ENCODE data around the gene GPBP1.
A peak's percentile ranks its signal among the peaks of the same experiment; 100 is the strongest.

Gene GPBP1

DNA sequence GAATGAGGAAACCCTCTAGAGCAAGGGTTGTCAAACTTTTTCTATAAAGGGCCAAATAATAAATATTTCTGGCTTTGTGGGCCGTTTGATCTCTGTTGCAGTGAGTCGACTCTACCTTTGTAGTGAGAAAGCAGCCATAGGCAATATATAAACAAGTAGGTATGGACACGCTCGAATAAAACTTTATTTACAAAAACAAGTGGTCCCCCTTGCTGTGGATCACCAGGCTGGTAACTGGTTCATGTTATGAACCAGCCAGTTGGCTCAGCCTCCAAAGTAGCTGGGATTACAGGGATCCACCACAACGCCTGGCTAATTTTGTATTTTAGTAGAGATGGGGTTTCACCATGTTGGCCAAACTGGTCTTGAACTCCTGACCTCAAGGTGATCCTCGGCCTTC, 118.5 kb downstream of the GPBP1 start:
- no peak overlapping the region for H3K4me3 ChIP-seq (ENCODE audit: low read depth in 1 of 2, low read length in 2 of 2)

DNA sequence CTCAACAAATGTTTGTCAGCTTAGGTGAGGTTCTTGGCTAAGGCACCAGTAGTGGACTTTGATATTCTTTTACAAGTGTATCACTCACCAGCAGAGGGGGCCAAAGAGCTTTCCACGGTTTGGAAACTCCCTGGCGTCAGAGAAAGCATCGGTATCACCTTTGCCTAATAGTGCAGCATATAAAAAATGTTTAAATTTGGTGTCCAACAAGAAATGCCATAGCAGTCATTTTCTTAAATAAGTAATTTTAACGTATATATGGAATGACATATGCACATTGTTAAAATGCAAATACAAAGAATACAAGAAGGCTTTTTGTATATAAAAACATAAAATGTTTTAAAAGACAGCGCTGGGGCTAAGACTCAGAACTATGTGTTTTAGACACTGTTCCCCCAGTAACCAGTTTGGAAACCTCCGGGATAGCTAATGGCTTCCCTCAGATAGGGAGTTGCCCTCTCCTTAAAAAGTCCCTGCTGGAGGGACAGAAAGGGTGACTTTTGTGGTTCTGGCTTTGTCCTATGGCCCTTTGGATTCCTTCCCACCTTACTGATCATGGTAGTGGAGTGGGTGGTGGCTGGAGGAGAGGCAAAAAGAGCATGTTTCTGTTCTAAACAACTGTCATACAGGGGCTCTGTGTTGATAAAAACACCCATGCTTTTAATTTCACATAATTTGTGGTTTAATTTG, 124.6 kb downstream of the GPBP1 start:
- peak overlapping the region; percentile 24; the same call in 1 of the 2 replicates for H2AFZ ChIP-seq (ENCODE audit: low read depth, low read length)
- H3K27me3 ChIP-seq (ENCODE audit: insufficient read depth, low read length, poor library complexity) = no peaks in the 10 kb centered on the region
- no peaks in the 10 kb centered on the region for H3K79me2 ChIP-seq (ENCODE audit: insufficient read depth, low read length)
- DNase-seq = peak; percentile 81
- peak overlapping the region; percentile 13 for H3K4me2 ChIP-seq (ENCODE audit: insufficient read depth, low read length)
- no peak overlapping the region for H3K4me3 ChIP-seq (ENCODE audit: low read depth in 1 of 2, low read length in 2 of 2)
- TF ChIP-seq EZH2 (IDR thresholded peaks at IDR 0.05; ENCODE audit: borderline replicate concordance, low read depth, low read length, severe bottlenecking) (no peak), CTCF (IDR thresholded peaks at IDR 0.05; ENCODE audit: borderline replicate concordance, extremely low read depth, low read length, poor library complexity, severe bottlenecking) (peak; percentile 87)
- H3K36me3 ChIP-seq (ENCODE audit: insufficient read depth, low read length) = no peaks in the 10 kb centered on the region
- no peaks in the 10 kb centered on the region for H3K9me3 ChIP-seq (ENCODE audit: insufficient read depth, low read length, severe bottlenecking)
- H3K4me1 ChIP-seq (ENCODE audit: insufficient read depth, low read length) = peaks cover 43% of the 10 kb centered on the region
- H3K9ac ChIP-seq (ENCODE audit: low read depth, low read length) = no peak overlapping the region
- H4K20me1 ChIP-seq (ENCODE audit: insufficient read depth, low read length) = no peaks in the 10 kb centered on the region
- peak; percentile 66 for ATAC-seq (ENCODE audit: insufficient read depth, low read depth)
- peak overlapping the region; percentile 55 for H3K27ac ChIP-seq (ENCODE audit: low read length)

More for the DNA sequence above, 118.5 kb downstream of the GPBP1 start:
- no peak overlapping the region for H3K9ac ChIP-seq (ENCODE audit: low read depth, low read length)
- no peak overlapping the region for H3K27ac ChIP-seq (ENCODE audit: low read length)
- H3K4me1 ChIP-seq (ENCODE audit: insufficient read depth, low read length) = no peaks in the 10 kb centered on the region
- no peaks in the 10 kb centered on the region for H4K20me1 ChIP-seq (ENCODE audit: insufficient read depth, low read length)
- H3K36me3 ChIP-seq (ENCODE audit: insufficient read depth, low read length) = no peaks in the 10 kb centered on the region
- ATAC-seq (ENCODE audit: insufficient read depth, low read depth) (no peak), DNase-seq (no peak)
- H3K79me2 ChIP-seq (ENCODE audit: insufficient read depth, low read length) = no peaks in the 10 kb centered on the region
- H3K9me3 ChIP-seq (ENCODE audit: insufficient read depth, low read length, severe bottlenecking) = no peaks in the 10 kb centered on the region
- TF ChIP-seq EZH2 (IDR thresholded peaks at IDR 0.05; ENCODE audit: borderline replicate concordance, low read depth, low read length, severe bottlenecking) (no peak), CTCF (IDR thresholded peaks at IDR 0.05; ENCODE audit: borderline replicate concordance, extremely low read depth, low read length, poor library complexity, severe bottlenecking) (no peak)
- no peak overlapping the region for H2AFZ ChIP-seq (ENCODE audit: low read depth, low read length)
- H3K27me3 ChIP-seq (ENCODE audit: insufficient read depth, low read length, poor library complexity) = no peaks in the 10 kb centered on the region
- H3K4me2 ChIP-seq (ENCODE audit: insufficient read depth, low read length) = no peak overlapping the region

DNA sequence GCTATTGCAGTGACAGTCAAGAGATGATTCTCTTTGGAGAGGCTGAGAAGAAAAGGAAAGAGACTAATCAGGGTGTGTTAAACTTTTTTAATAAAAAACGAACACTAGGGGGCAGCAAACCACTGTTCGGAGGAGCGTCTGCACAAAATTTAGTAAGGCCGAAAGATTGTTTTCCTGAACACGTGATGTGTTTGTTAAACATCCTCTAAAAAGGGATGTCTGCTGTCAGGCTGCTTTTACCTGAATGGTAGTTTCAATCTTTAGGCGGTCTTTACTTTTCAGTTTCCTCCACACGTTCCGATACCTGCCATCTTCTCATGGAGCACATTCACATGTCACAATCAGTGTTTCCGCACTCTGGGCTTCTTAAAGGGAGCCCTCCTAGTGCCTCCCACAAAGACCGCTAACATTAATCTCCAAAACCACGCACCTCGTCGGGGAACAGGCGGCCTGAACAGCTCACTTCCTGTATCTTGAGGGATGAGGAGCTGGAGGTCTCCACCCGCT, 125.2 kb downstream of the GPBP1 start:
- Histone ChIP-seq H3K4me2 (ENCODE audit: insufficient read depth, low read length) (peak overlapping the region; percentile 13; the same call in 1 of the 2 replicates), H3K9me3 (ENCODE audit: insufficient read depth, low read length, severe bottlenecking) (no peaks in the 10 kb centered on the region), H3K4me1 (ENCODE audit: insufficient read depth, low read length) (peaks cover 49% of the 10 kb centered on the region), H3K79me2 (ENCODE audit: insufficient read depth, low read length) (no peaks in the 10 kb centered on the region), H3K27ac (ENCODE audit: low read length) (peak overlapping the region; percentile 55), H3K9ac (ENCODE audit: low read depth, low read length) (no peak overlapping the region), H4K20me1 (ENCODE audit: insufficient read depth, low read length) (no peaks in the 10 kb centered on the region), H3K27me3 (ENCODE audit: insufficient read depth, low read length, poor library complexity) (no peaks in the 10 kb centered on the region), H3K4me3 (ENCODE audit: low read depth in 1 of 2, low read length in 2 of 2) (no peak overlapping the region), H2AFZ (ENCODE audit: low read depth, low read length) (peak overlapping the region; percentile 24; the same call in 1 of the 2 replicates), H3K36me3 (ENCODE audit: insufficient read depth, low read length) (no peaks in the 10 kb centered on the region)
- peak; percentile 64 for TF ChIP-seq CTCF (IDR thresholded peaks at IDR 0.05; ENCODE audit: borderline replicate concordance, extremely low read depth, low read length, poor library complexity, severe bottlenecking)
- TF ChIP-seq EZH2 (IDR thresholded peaks at IDR 0.05; ENCODE audit: borderline replicate concordance, low read depth, low read length, severe bottlenecking) = no peak
- DNase-seq (peak; percentile 61), ATAC-seq (ENCODE audit: insufficient read depth, low read depth) (peak; percentile 47)

Data from DND-41 (cell line).